SK-N-MC (cell line): Measurements from ENCODE around the gene GAPDH.
"Not testable (repeated sequence)": the region's sequence is repeated elsewhere in the genome, so short reads cannot be mapped to it uniquely, and the experiment has no call there.

Experiments
- DNase-seq: peaks from one replicate; pipeline ENCODE4 v3.0.0-alpha.2; 2011; ENCODE audit warnings: low read depth, low spot score
- H3K27ac ChIP-seq: fragments of 200-600 bp; sonication (generic); 2 replicates; pipeline ENCODE4 v1.5.1; 2016; ENCODE audit warnings: mixed run types
- H3K36me3 ChIP-seq: fragments of 200-600 bp; sonication (generic); 2 replicates; pipeline ENCODE4 v1.6.1; 2017; ENCODE audit warnings: antibody characterized with exemption, low read length, mixed read lengths; ENCODE audit not compliant: insufficient read depth
- H3K4me3 ChIP-seq: fragments of 200-600 bp; sonication (generic); 2 replicates; pipeline ENCODE4 v1.5.1; 2016
- H3K9ac ChIP-seq: fragments of 200-600 bp; sonication (generic); 2 replicates; pipeline ENCODE4 v1.8.0; 2017; ENCODE audit warnings: mixed run types, mixed read lengths; ENCODE audit not compliant: insufficient read length
- H3K9me3 ChIP-seq: fragments of 200-600 bp; sonication (generic); 2 replicates; pipeline ENCODE4 v1.6.1; 2017; ENCODE audit warnings: low read depth, mild to moderate bottlenecking, antibody characterized with exemption, low read length, moderate library complexity, mixed read lengths
- EZH2 ChIP-seq: fragments of 200-600 bp; sonication (generic); IDR thresholded peaks from one replicate; pipeline ENCODE4 v1.6.1; 2017; ENCODE audit warnings: antibody characterized with exemption
- FOXP2 ChIP-seq: optimal IDR thresholded peaks from 2 replicates; pipeline ENCODE3; 2011; ENCODE audit warnings: mild to moderate bottlenecking, moderate library complexity; ENCODE audit not compliant: insufficient read depth; ENCODE audit errors: extremely low read length, control extremely low read depth
- POLR2AphosphoS5 ChIP-seq: IDR thresholded peaks from 2 replicates; pipeline ENCODE4 v1.6.1; 2012; ENCODE audit warnings: mild to moderate bottlenecking, low read depth, low read length, borderline replicate concordance

GAPDH gene

GRCh38 chr12:6574576-6575295, 40.4 kb downstream of the GAPDH start:
- TF ChIP-seq POLR2AphosphoS5 (no peak), EZH2 (no peak)
- DNase-seq, result no peak
- Histone ChIP-seq H3K27ac (no peak overlapping the region), H3K9me3 (no peaks in the 10 kb centered on the region), H3K36me3 (peaks cover 80% of the 10 kb centered on the region), H3K9ac (no peak overlapping the region), H3K4me3 (no peak overlapping the region)

- H3K27ac ChIP-seq, result no peak overlapping the region
- H3K9ac ChIP-seq, result no peak overlapping the region
- no peak for DNase-seq
- no peak for TF ChIP-seq FOXP2
- TF ChIP-seq EZH2, result no peak
- TF ChIP-seq POLR2AphosphoS5, result no peak
- no peak overlapping the region for H3K4me3 ChIP-seq
- H3K36me3 ChIP-seq, result peaks cover 79% of the 10 kb centered on the region
- H3K9me3 ChIP-seq, result no peaks in the 10 kb centered on the region
Observed at GRCh38 chr12:6575648-6576047, 41.3 kb downstream of the GAPDH start.

GRCh38 chr12:6582196-6582595, 47.9 kb downstream of the GAPDH start:
- H3K36me3 ChIP-seq, result peaks cover 87% of the 10 kb centered on the region
- no peak overlapping the region for H3K9ac ChIP-seq
- H3K27ac ChIP-seq, result no peak overlapping the region
- DNase-seq, result no peak
- no peak for TF ChIP-seq POLR2AphosphoS5
- no peak for TF ChIP-seq FOXP2
- TF ChIP-seq EZH2, result no peak
- no peak overlapping the region for H3K4me3 ChIP-seq
- H3K9me3 ChIP-seq, result no peaks in the 10 kb centered on the region

- H3K4me3 ChIP-seq, result no peak overlapping the region
- H3K36me3 ChIP-seq, result peaks cover 87% of the 10 kb centered on the region
- no peak overlapping the region for H3K9ac ChIP-seq
- DNase-seq, result no peak
- H3K27ac ChIP-seq, result no peak overlapping the region
- no peak for TF ChIP-seq EZH2
- TF ChIP-seq POLR2AphosphoS5, result no peak
- no peak for TF ChIP-seq FOXP2
- H3K9me3 ChIP-seq, result no peaks in the 10 kb centered on the region
Observed at GRCh38 chr12:6582959-6583358, 48.6 kb downstream of the GAPDH start.

- no peak for DNase-seq
- H3K36me3 ChIP-seq, result peaks cover 86% of the 10 kb centered on the region
- no peak overlapping the region for H3K9ac ChIP-seq
Observed at GRCh38 chr12:6584293-6584692, 50.0 kb downstream of the GAPDH start.

GRCh38 chr12:6586569-6586968, 52.3 kb downstream of the GAPDH start:
- H3K36me3 ChIP-seq, result peaks cover 90% of the 10 kb centered on the region
- DNase-seq, result not testable (repeated sequence)

More at GRCh38 chr12:6584293-6584692, 50.0 kb downstream of the GAPDH start:
- TF ChIP-seq FOXP2, result no peak
- no peak for TF ChIP-seq POLR2AphosphoS5
- no peak for TF ChIP-seq EZH2
- Histone ChIP-seq H3K4me3 (no peak overlapping the region), H3K27ac (no peak overlapping the region), H3K9me3 (no peaks in the 10 kb centered on the region)

More at GRCh38 chr12:6586569-6586968, 52.3 kb downstream of the GAPDH start:
- H3K9me3 ChIP-seq, H3K9ac ChIP-seq, H3K27ac ChIP-seq, H3K4me3 ChIP-seq: not testable (repeated sequence)
